Stimulated activated CD4-positive, alpha-beta T cell treated with anti-CD3 and anti-CD28 coated beads, TNF-alpha, amount 100 ng/mL, for 1 hour (primary cell): ENCODE data around the gene KLF13.

ENCODE experiments used
- DNase-seq, 3 donors: peaks; one replicate each; pipeline ENCODE4 v3.0.0-alpha.2; 2020; ENCODE audit warnings: low read depth in 3 of 3, low spot score in 1 of 3

Gene KLF13

DNA sequence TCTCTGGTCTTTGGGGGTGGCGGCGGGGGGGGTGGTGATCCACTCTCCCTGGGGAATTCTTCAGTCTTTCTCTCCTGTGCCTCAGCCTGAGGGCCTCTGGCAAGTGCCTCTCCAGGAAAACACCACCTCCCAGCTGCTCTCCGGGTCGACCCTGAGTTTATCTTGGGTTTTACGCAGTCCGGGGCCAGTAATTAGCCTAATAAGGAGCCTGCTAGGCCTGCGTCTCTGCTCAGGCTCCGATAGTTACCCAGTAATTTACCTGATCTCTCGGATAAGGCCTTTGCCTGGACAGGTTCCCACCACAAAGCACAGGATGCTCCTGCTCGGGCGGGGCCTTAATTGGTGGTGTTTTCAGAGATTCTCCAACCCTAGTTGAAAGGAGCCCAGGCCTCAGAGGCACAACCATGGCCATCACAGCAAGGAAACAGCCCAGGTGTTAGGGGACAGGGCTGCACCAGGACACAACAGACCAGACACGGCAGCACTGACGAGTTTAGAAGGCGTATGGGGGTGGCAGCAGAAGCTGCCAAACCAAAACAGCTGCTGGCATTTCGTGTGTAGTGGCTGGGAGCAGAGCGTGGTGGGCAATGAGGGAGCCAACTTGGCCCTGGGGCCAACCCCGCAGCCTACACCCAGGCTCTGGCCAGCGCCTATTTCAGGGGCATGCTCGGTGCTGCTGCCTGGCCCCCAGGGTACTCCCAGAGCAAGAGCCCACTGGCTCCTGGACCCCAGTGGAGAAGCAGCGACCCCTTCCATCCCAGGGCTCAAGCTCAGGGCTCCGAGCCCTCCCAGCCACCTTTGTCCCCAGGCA, 71.4 kb downstream of the KLF13 start:
- no peak for DNase-seq

DNA sequence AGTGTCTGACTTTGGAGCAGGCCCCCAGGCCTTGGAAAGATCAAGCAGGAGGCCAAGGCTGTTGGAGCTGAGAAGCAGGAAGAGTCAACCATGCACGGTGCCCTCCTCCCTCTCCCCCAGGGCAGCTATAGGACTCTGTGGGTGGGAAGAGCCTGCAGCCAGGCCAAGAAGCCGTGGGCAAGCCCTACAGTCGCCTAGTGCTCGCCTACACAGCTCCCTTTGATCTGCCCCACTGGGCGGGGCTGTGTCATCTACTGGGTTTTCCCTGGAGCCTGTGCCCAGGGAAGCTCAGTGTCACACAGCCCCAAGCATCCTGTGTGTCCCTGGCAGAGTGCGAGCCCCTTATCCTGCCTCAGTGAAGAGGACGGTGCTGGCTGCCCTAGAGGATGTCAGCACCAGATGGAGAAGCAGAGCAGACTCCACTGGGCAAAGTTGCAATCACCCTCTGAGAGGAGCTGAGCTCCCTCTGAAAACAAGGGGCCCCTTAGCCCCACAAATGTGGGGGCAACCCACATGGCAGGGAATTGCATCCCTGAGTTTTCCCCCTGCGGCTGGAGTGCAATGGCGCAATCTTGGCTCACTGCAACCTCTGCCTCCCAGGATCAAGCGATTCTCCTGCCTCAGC, 72.2 kb downstream of the KLF13 start:
- no peak for DNase-seq

DNA sequence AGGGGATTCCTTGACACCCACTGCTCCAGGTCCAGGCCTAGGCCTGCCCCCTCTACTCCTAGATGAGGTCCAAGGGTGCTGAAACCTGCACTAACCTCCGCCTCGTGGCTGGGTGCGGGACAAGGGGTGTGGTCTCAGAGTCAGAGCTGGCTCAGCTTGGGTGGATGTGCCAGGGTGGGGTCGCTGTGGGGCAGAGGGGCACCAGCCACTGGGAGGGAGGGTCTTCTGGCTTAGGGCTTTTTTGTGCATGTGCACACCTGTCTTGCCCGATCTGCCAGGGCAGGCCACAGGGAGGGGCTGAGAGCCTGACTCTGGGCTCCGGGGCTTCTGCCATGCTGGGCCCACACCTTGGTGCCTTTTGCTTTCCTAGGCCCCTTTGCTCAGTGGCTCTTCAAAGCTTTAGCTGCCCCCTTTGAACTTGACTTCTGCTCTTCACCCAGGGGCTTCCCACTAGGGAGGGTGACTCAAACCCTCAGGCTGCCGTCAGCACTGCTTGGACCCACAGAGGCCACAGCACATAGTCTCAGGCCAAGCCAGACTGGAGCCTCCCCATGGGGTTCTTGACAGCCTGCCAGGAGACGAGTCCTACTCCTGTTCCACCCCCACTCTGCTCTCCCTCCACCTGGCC, 73.0 kb downstream of the KLF13 start:
- DNase-seq = no peak

DNA sequence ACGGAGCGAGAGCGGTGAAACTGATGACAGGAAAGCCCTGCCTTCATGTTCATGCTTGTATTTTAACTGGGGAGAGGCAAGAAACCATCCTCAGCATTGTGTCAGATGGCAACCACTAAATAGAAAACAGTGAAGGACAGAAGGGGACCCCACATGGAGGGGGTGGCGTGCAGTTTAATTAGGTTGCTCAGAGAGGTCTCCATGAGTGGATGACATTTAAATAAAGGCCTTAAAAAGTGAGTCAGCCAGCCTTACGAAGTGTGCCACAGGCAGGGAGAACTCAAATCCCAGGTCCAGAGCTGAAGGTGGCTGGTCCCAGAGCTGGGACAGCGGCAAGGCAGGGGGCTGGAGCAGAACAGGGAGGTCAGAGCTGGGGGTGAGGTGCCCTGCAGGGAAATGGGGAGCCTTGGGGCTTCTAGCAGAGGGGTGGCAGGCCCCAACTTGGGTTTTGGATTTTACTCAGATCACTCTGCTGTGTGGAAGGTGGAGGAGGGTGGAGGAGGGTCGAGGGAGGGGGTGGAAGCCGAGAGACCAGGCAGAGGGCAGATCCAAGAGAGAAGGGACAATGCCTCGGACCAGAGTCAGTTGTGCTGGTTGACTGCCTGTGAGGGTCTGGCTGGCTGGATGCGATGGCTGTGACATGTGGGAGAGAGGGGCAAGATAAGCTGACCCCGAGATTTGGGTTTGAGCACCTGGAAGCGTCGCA, 73.7 kb downstream of the KLF13 start:
- DNase-seq = no peak

DNA sequence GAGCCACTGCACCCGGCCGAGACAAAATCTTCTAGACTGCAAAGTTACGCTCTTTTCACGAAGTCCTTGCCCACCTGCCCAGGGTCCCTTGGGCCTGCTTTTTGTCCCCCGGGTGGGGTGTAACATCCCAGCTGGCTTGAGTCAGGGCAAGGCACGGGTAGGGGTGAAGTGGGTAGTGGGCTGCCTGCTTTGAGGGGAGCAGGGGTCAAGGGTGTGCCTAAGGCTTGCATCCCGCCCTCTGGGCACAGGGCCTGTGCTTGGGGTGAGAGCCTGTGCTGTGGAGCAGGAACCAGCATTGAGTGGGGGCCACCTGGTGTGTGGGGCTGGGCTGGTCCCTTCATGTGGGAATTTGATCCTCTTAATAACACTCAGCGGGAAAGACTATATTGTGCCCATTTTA, 74.6 kb downstream of the KLF13 start:
- no peak for DNase-seq

DNA sequence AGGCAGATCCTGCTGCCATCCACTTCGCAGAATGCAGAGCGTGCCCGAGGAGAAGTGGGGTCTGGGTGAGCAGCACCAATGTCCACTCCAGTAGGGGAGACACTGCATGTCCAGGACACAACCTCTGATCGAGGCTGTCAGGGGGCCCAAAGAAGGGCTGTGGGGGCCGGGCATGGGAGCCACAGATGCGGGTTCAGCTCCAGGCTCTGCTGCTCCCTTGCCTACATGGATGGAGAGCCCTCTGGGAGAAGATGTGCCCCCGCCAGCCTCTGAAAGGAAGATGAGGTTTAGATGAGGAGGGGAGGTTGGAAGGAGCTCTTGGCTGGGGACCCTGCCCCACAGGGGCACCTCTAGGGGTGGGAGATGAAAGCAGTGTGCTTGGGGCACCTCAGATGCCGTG, 75.4 kb downstream of the KLF13 start:
- DNase-seq = no peak

DNA sequence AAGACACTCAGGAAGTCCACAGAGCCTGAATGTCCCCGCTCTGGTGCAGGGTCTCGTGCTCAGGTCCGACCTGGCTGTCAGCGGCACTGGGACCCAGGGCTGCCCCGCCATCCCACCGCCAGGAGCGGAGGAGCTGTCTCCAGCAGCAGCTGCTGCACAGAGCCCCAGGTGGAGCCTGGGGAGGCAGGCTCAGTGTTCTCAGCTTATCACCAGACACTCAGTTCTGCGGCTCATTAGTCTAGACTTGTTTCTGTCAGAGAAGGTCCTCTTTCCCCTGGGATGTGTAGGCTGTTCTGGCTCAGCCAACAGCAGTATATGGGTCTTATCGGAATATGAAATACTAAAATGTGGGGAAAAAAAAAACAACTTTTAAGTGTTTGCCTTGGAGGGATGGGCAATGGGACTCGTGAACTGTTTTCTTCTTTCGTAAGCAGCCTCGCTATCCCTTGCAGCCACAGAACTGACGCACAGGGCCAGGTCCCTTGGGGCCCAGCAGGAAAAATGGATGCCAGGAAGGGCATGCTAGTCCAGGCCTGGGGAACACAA, 75.9 kb downstream of the KLF13 start:
- no peak for DNase-seq

DNA sequence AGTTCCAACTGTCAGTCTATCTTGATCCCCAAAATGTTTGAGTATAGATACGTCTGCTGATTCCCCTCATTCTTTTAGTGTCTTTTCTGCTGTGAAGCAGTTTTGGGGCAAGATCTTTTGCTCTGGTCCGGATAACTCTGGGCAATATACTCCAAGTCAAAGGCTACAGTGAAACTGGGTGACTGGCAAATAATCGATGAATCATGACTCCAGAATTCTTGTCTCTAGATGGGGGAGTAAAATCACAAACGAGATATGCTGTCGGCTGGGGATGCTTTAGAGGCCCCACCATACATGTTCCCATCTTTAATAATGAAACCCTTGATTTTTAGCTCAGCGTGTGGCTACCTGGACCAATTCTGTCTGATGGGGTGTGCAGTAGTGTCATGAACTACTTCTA, 76.5 kb downstream of the KLF13 start:
- no peak for DNase-seq

DNA sequence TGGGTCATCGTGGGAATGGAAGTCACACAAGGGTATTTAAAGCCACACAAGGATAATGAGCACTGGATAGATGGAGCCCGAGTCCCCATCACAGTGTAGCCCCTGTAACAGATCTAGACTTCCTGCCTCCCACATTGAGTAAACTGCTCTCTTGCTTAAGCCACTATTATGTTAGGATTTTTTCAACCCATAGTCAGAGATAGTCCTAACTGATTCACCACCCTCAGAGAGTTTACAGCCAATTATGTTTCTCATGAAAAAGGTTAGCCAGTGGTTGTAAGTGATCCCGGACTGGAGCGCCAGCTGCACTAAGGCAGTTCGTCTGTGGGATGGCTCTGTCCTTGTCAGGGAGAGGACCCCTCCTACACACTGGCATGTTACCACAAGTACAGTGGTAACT, 77.0 kb downstream of the KLF13 start:
- DNase-seq = no peak

DNA sequence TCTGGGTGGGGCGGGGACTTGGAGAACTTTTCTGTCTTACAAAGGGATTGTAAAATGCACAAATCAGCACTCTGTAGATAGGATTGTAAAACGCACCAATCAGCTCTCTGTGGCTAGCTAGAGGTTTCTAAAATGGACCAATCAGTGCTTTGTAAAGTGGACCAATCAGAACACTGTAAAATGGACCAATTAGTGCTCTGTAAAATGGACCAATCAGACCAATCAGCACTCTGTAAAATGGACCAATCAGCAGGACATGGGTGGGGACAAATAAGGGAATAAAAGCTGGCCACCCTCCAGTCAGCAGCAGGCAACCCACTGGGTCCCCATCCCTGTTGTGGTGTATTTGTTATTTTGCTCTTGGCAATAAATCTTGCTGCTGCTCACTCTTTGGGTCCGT, 77.7 kb downstream of the KLF13 start:
- no peak for DNase-seq

DNA sequence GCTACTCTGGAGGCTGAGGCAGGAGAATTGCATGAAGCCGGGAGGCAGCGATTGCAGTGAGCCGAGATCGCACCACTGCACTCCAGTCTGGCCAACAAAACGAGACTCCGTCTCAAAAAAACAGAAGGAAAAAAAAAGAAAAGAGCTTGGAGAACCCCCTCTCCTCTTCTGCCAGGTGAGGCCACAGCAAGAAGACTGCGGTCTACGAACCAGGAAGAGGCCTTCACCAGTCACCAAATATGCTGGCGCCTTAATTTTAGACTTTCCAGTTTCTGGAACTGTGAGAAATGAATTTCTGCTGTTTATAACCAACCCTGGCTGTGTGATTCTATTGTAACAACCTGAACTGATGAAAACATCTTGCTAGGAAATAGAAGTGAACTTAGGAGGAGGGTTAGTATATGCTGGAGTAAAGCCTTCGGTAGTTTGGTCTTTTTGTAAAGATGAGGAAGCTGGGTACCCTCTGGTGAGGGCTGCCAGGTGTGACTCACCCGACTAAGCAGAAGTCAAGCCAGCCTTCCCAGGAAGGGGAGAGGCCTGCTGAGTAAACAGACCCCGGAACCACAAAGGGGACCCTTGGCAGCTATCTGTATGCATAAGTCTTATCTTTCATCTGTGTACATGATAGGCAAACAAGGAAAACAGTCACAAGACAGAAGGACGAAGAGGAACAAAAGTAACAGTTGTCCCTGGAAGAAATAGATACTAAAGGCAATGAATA, 78.7 kb downstream of the KLF13 start:
- DNase-seq = no peak

DNA sequence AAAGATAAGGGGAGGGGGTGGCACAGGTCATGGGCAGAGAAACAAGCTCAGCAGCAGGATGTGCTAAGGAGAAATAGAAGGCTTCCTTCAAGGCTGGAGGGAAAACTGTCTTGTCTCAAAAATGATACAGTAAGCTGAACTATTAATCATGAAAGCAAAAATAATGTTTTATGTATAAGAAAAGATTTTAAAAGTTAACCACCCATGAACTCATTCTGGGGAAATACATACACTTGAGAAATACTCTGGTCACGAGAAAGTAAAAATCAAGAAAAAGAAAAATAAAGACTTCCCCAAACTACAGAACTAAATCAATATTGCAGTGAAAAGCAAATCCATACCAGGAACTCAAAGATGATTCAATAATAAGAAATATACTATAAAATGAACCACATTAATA, 80.7 kb downstream of the KLF13 start:
- no peak for DNase-seq

DNA sequence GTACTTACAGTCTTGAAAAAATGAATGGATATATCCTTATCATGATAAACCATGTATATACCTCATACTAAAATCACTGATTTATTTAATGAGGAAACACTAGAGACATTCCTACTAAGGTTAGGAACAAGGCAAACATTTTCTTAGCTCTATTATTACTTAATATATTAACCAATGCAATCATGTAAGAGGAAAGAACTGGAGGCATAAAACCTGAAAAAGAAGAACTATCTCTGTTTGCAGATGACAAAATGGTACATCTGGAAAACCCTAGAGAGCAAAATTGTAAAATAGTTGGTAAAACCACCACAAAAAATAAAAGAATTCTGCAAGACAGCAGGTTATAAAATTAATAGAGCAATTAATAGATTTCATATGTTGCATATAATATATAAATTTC, 81.2 kb downstream of the KLF13 start:
- DNase-seq = no peak

DNA sequence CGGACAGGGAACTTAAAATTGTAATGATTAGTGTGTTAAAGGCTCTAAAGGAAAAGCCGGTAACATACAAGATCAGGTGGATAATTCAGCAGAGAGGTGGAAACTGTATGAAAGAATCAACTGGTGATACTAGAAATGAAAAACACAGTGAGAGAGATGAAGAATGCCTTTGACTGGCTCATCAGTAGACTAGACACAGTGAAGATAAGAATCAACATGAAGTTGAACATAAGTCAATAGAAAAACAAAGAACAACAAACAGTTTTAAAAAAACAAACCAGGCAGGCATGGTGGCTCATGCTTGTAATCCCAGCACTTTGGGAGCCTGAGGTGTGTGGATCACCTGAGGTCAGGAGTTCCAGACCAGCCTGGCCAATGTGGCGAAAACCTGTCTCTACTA, 82.1 kb downstream of the KLF13 start:
- DNase-seq = no peak

DNA sequence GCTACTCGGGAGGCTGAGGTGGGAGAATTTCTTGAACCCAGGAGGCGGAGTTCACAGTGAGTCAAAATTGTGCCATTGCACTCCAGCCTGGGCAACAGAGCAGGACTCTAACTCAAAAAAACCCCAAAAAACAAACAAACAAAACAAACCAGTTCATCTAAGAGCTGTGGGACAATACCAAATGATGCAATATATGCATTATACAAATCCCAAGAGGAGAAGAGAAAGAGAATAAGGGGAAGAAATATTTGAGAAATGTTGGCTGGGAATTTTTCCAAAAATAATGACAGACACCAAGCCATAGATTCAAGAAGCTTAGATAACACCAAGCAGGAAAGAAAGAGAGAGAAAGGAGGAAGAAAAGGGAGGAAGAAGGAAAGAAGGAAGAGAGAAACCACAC, 82.5 kb downstream of the KLF13 start:
- DNase-seq = no peak

DNA sequence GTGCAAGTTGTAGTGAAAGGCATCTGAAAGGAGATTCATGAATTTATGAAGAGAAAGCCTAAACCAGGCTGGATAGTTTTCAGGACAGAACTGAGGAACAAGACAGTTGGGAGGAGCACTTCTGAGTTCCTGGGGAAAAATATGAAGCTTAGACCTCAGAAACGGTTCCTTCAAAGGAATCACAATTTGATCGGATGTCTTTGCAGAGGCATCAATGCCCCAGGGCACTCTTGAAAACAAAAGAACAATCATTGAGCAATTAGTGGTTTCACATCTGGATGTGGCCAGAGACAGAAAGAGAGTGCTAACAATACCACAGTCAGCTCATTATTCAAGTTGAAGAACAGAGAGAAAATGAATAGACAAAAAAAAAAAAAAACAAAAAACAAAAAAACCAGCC, 86.2 kb downstream of the KLF13 start:
- no peak for DNase-seq

DNA sequence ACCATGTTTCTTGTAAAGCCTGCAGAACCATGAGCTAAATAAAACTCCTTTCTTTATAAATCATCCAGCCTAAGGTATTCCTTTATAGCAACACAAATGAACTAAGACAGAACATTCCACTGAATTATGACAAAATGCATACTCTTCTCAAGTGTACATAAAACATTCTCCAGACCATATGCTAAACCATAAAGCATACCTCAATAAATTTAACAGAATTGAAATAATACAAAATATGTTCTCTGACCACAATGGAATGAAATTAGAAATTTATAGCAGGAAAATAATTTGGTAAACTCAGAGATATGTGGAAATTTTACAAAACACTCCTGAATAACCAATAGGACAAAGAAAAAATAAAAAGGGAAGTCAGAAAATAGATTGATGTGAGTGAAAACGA, 88.6 kb downstream of the KLF13 start:
- no peak for DNase-seq

DNA sequence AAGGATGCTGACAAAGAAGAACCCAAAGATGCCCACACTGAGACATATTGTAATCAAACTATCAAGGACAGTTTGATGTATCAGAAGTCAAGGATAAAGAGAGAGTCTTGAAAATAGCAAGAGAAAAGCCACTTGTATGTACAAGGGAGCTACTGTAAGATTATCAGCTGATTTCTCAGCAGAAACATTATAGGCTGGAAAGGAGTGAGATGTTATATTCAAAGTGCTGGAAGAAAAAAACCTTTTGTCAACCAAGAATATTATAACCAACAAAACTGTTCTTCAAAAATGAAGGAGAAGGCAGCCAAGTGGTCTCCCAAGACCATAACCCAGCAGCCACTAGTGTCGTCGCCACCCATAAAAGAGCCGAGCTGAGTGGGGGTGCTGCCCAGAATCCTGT, 93.2 kb downstream of the KLF13 start:
- no peak for DNase-seq

DNA sequence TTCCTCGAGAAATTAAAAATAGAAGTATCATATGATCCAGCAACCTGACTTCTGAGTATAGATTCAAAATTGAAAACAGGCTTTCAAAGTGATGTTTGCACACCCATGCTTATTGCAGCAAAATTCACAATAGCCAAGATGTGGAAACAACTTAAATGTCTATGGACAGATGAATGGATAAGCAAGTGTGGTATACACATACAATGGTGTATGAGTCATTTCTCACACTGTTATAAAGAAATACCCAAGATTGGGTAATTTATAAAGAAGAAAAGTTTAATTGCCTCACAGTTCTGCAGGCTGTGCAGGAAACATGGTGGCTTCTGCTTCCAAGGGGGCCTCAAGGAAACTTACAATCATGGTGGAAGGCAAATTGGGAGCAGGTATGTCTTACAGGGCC, 100.8 kb downstream of the KLF13 start:
- no peak for DNase-seq
